ENCODE data around the gene SLC35A1.

SLC35A1 gene, protein sequence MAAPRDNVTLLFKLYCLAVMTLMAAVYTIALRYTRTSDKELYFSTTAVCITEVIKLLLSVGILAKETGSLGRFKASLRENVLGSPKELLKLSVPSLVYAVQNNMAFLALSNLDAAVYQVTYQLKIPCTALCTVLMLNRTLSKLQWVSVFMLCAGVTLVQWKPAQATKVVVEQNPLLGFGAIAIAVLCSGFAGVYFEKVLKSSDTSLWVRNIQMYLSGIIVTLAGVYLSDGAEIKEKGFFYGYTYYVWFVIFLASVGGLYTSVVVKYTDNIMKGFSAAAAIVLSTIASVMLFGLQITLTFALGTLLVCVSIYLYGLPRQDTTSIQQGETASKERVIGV

DNA sequence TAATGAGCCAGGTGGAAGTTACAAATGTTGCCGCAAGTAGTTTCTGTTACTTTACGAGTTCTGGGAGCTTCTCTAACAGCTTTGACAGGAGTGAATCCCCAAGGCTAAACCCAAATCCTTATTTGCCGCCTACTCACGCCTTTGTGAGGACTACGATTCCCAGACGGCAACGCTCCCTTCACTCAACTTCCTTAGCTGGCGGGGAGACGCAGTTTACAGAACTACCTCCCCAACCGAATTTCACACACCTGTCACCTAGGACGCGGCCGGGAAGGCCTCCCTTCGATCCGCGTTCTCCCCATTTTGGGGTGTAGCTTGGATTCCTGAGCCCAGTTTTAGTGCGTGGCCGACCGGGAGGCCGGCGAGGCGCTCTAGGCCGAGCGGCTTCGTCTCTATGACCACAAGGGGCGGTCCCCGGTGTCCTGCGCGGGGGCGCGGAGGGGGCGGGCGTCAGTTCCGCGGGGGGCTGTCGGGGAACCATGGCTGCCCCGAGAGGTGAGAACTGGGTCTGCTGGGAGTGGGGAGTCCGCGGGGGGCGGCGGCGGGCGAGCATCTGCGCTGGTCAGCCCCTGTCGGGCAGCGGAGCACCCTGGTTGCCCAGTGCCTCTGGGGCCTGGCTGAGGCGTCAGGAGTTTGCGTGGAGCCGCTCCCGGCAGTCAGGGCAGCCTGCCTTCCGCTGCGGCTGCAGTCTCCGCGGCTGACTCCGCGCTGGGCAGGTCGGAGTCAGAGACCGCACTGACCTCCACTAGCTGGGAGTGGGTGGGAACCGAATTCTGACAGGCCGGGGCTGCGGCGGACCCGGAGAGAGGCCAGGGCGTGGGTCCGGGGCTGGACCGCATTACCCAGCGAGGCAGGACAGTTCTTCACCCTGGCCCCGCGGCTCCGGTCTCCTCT lies at the start of gene SLC35A1:
SLC35A1 (plus strand) TSS at position 450 of the 894 bp plus-strand sequence; CDS start at position 480, 30 bp downstream.
- CTCF ChIA-PET = no interaction called here
- Histone ChIP-seq H3K9me3 (ENCODE audit: control insufficient read depth, insufficient read depth, low read depth, low read length) (no peaks in the 10 kb centered on the region), H3K4me3 (ENCODE audit: low read depth, low read length) (peak within 1 kb of the TSS; percentile 83), H3K4me1 (ENCODE audit: control insufficient read depth, insufficient read depth, low read length) (no peaks in the 10 kb centered on the region), H3K36me3 (ENCODE audit: control insufficient read depth in 2 of 2, insufficient read depth in 1 of 2, low read length in 2 of 2) (peaks cover 0 to 6% of the 10 kb centered on the region in 2 experiments; a peak in 1 of 3 replicates), H3K27ac (ENCODE audit: extremely low read depth, low read depth, low read length) (peak within 1 kb of the TSS; percentile 73)
- POLR2A ChIA-PET = interaction anchor here (0.6 to 2.6 kb wide), 6 partner anchors 25 to 229 kb away, joined by 3 to 11 read pairs (median 3); partner anchors contain the start of genes AKIRIN2 and CFAP206
- TF ChIP-seq ZNF266 (tag by site-specific recombination; IDR thresholded peaks at IDR 0.05; ENCODE audit: low read depth) (no peak), GLI2 (tag by site-specific recombination; IDR thresholded peaks at IDR 0.05; ENCODE audit: borderline replicate concordance, low read depth) (no peak), ZNF24 (tag by site-specific recombination; IDR thresholded peaks at IDR 0.05) (peak; percentile 79), ZNF658 (tag by site-specific recombination; IDR thresholded peaks at IDR 0.05) (no peak), ZNF404 (tag by site-specific recombination; IDR thresholded peaks at IDR 0.05) (no peak), ZSCAN5A (tag by site-specific recombination; IDR thresholded peaks at IDR 0.05) (0 out of 2 replicates have a peak, but pooled peaks have one; percentile 13), ZNF623 (tag by site-specific recombination; IDR thresholded peaks at IDR 0.05) (0 out of 2 replicates have a peak, but pooled peaks have one; percentile 24), ZNF549 (tag by site-specific recombination; IDR thresholded peaks at IDR 0.05) (no peak), ZBTB20 (tag by site-specific recombination; IDR thresholded peaks at IDR 0.05) (peak; percentile 84; the same call in 1 of the 2 replicates), KLF1 (tag by site-specific recombination; IDR thresholded peaks at IDR 0.05) (peak; percentile 66; the same call in 1 of the 2 replicates), ZNF121 (tag by site-specific recombination; IDR thresholded peaks at IDR 0.05) (0 out of 2 replicates have a peak, but pooled peaks have one; percentile 50), ZNF214 (tag by site-specific recombination; IDR thresholded peaks at IDR 0.05; ENCODE audit: borderline replicate concordance) (no peak), ZNF16 (tag by site-specific recombination; IDR thresholded peaks at IDR 0.05; ENCODE audit: low read depth) (no peak), ZNF423 (tag by site-specific recombination; IDR thresholded peaks at IDR 0.05) (0 out of 2 replicates have a peak, but pooled peaks have one; percentile 38), ZNF26 (tag by site-specific recombination; IDR thresholded peaks at IDR 0.05) (no peak), ZSCAN18 (tag by site-specific recombination; IDR thresholded peaks at IDR 0.05) (0 out of 2 replicates have a peak, but pooled peaks have one; percentile 55), ZNF280D (tag by site-specific recombination; IDR thresholded peaks at IDR 0.05) (0 out of 2 replicates have a peak, but pooled peaks have one; percentile 4), RBAK (tag by site-specific recombination; IDR thresholded peaks at IDR 0.05) (no peak), BCL11A (tag by site-specific recombination; IDR thresholded peaks at IDR 0.05; ENCODE audit: low read depth) (no peak), MZF1 (tag by site-specific recombination; IDR thresholded peaks at IDR 0.05; ENCODE audit: borderline replicate concordance) (peak; percentile 78; the same call in 1 of the 2 replicates), ZNF501 (tag by site-specific recombination; IDR thresholded peaks at IDR 0.05) (peak; percentile 92), ZNF639 (tag by site-specific recombination; IDR thresholded peaks at IDR 0.05) (peak; percentile 83), ZNF341 (tag by site-specific recombination; IDR thresholded peaks at IDR 0.05; ENCODE audit: low read depth) (peak; percentile 30; the same call in 1 of the 2 replicates)
- TF ChIP-seq, protein P1, sequence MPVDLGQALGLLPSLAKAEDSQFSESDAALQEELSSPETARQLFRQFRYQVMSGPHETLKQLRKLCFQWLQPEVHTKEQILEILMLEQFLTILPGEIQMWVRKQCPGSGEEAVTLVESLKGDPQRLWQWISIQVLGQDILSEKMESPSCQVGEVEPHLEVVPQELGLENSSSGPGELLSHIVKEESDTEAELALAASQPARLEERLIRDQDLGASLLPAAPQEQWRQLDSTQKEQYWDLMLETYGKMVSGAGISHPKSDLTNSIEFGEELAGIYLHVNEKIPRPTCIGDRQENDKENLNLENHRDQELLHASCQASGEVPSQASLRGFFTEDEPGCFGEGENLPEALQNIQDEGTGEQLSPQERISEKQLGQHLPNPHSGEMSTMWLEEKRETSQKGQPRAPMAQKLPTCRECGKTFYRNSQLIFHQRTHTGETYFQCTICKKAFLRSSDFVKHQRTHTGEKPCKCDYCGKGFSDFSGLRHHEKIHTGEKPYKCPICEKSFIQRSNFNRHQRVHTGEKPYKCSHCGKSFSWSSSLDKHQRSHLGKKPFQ (tag by site-specific recombination; IDR thresholded peaks at IDR 0.05) = peak; percentile 99
